Neural cell (in vitro differentiated cells): ENCODE measurements around the gene SND1.

Experiments
- CTCF ChIP-seq: fragments of 450-650 bp; IDR thresholded peaks from 2 replicates; pipeline ENCODE4 v1.5.1; 2014; ENCODE audit warnings: antibody characterized with exemption, mild to moderate bottlenecking, moderate library complexity; ENCODE audit not compliant: poor library complexity, severe bottlenecking
- EZH2 ChIP-seq: fragments of 200-600, 300-800 bp; shearing (Covaris generic), sonication (generic); IDR thresholded peaks from 2 replicates; pipeline ENCODE4 v1.6.1; 2014; ENCODE audit warnings: antibody characterized with exemption, low read length, borderline replicate concordance, mild to moderate bottlenecking; ENCODE audit not compliant: insufficient read depth, poor library complexity, severe bottlenecking
- RAD21 ChIP-seq: fragments of 450-650 bp; conservative IDR thresholded peaks from 2 replicates; pipeline ENCODE4 v1.6.1; 2014; ENCODE audit warnings: antibody characterized with exemption, mild to moderate bottlenecking, moderate library complexity
- REST ChIP-seq: IDR thresholded peaks from 2 replicates; pipeline ENCODE4 v1.6.1; 2012; ENCODE audit warnings: borderline replicate concordance
- TAF1 ChIP-seq: IDR thresholded peaks from 2 replicates; pipeline ENCODE4 v1.6.1; 2012; ENCODE audit warnings: low read depth

GRCh38 chr7:127760436-127761031 lies 108.5 kb downstream of the SND1 start:
- TF ChIP-seq RAD21, result no peak
- no peak for TF ChIP-seq EZH2
- TF ChIP-seq CTCF, result no peak
- no peak for TF ChIP-seq TAF1
- TF ChIP-seq REST, result no peak
